Hematopoietic multipotent progenitor cell treated with erythropoietin and hydrocortisone succinate and interleukin-3 and kit ligand, for 17 days (in vitro differentiated cells): Measurements from ENCODE around the gene DARS2.
"Not testable (repeated sequence)": the region's sequence is repeated elsewhere in the genome, so short reads cannot be mapped to it uniquely, and the experiment has no call there.

Source experiments
- DNase-seq: peaks from one replicate; pipeline ENCODE4 v3.0.0-alpha.2; 2015; ENCODE audit warnings: low spot score

Gene DARS2

DNA sequence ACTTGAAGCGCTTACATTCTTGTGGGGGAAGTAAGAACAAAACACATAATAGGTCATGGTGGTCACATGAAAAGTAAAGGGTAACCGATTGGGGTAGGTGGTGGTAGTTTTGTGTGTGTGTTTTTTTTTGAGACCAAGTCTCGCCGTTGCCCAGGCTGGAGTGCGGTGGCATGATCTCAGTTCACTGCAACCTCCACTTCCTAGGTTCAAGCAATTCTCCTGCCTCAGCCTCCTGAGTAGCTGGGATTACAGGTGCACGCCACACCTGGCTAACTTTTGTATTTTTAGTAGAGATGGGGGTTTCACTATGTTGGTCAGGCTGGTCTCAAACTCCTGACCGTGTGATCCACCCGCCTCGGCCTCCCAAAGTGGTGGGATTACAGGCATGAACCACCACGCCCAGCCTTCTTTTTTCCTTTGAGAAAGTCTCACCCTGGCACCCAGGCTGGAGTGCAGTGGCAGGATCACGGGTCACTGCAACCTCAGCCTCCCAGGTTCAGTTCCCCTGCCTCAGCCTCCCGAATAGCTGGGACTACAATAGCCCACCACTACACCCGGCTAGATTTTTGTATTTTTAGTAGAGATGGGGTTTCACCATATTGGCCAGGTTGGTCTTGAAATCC is 37.8 kb downstream of the DARS2 start:
- DNase-seq = not testable (repeated sequence)

GRCh38 chr1:173862769-173863223 is 38.3 kb downstream of the DARS2 start:
- DNase-seq = no peak

- no peak for DNase-seq
Measured at GRCh38 chr1:173863224-173864161, 39.0 kb downstream of the DARS2 start.

DNA sequence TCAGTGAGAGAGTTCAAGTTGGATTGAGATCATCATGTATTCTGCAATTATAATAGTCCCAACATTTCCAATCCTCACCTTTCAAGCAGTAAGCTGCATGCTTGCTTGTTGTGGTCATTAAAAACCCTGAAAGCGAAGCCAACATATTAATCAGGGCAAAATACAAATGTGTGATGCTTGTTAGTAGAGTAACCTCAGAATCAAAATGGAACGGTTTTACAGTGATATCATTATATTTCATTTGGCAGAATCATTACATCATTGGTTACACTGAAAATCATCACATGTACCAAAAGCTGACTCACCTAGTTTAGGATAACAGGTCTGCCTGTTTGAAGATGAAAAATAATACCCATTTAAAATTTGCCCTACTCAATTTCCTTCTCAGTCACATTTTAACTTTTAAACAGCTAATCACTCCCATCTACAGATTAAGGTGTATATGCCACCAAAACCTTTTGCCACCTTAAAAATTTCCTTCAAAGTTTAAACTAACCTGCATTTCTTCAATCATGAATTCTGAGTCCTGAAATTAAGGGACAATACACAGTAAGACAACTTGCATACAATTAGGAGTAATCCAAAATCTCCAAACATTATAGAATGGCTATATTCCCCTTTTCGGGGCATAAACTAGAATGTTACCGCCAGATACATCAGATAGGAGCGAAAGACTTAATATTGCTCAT is 39.9 kb downstream of the DARS2 start:
- DNase-seq = peak; percentile 33

GRCh38 chr1:173865468-173866164 is 41.1 kb downstream of the DARS2 start:
- peak; percentile 49 for DNase-seq

DNA sequence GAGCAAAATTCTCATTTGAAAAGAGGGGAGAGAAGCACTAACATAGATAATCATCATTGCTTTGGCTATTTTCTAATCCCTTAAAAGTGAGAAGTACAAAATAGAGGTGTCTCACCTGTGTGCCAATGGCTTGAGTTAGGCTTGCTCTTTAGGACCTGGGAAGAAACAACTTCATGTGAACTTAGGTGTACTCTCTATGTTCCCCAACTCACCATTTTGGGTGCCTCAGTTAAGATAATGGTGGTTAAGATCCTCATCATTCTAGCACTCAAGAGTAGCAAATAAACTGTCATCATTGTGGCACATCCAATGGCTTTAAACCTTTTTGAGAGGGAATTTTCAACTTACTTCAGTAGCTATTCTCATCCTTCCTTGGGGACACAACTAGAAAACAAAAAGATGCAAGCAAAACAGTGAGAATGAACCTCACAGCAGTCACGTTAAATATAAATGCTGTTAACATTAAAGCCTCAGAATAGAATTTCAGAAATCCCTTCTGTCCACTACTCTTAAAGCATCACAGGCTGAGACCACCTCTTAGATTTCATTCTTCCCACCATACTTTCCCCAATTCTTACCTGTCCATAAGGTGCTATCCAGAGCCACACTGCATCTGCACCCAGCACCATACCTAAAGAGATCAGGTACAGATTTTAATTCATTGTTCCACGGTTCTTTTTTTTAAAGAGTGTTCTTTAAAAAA is 42.1 kb downstream of the DARS2 start:
- DNase-seq = peak; percentile 56

DNA sequence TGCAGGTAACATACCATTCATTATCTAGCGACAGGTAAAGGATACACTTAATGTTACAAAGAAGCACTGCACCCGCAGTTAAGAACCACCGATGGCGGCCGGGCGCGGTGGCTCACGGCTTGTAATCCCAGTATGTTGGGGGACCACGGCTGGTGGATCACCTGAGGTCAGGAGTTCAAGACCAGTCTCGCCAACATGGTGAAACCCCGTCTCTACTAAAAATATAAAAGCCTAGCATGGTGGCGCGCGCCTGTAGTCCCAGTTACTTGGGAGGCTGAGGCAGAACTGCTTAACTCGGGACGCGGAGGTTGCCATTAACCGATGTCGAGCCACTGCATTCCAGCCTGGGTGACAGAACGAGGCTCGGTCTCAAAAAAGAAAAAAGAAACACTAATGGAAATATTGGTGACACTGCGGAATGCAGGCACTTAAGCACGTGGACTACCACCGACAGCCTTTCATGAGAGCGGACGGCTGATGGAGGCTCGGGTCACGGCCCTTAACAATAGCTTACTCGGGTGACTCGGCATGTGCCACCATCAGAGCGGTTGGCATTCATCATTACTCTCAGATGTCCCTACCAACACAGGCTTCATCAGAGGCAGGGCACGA is 42.8 kb downstream of the DARS2 start:
- no peak for DNase-seq

- peak; percentile 98 for DNase-seq
Measured at GRCh38 chr1:173867753-173868265, 43.3 kb downstream of the DARS2 start, which contains the start of gene GAS5. TSS of gene GAS5 (minus strand) at chr1:173867989.

DNA sequence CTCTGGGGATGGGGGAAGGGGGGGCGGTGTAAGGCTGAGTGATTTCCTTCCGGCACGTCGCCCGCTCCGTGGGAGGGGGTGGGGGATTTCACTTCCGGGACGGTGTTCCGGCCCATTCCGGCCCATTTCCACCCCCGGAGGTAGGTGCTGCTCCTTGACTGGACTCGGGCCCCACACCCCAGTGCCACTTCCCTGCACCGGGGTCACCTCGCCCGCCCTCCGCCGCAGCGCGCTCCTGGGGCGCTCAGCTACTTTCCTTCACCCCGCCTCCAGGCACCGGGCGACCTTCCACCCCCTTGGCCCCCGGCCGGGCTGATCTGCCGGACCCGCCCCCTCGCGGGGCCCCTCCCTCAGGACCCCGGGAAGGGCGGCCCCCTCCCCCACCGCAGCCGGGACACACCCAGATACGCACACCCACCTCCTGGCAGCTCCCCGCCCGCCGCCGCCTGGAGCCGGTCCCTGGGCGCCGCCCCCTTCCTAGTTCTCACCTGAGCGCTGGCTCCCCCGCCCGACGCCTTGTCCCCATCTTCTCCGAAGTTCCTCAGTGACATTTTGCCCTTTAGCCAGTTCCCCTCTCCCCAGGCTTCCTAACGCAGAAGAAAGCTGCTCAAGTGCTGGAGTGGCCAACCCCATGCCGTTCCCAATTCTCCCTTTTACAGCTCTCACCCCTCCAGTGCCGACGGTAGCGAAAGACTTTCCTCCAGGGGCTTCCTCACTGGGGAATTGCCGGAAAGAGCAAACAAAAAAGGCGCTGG is 44.0 kb downstream of the DARS2 start, which contains the start of gene ZBTB37:
Gene ZBTB37 (plus strand): TSS at position 115 of the 755 bp plus-strand sequence. CDS start 1,846 bp downstream, outside the sequence.
- DNase-seq = peak; percentile 88

DNA sequence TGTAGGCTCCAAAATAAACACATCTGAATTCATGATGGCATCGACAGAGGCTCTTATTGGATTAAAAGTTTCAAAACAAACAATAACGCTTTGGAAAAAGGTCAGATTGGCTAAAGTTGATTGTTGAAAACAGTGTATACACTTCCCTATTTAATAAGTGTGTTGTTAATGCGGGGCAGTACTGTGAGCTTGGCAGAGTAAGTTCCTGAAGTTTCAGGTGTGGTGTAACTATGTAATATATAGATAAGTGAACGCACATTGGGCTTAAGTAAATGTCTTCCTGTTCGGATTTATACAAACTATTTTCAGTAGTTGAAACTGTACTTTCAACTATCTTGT is 44.5 kb downstream of the DARS2 start:
- no peak for DNase-seq

- peak; percentile 33 for DNase-seq
Measured at GRCh38 chr1:173870252-173871075, 46.0 kb downstream of the DARS2 start.

- DNase-seq = no peak
Measured at GRCh38 chr1:173871091-173871490, 46.6 kb downstream of the DARS2 start.

- DNase-seq = no peak
Measured at GRCh38 chr1:173871500-173871899, 47.0 kb downstream of the DARS2 start.

DNA sequence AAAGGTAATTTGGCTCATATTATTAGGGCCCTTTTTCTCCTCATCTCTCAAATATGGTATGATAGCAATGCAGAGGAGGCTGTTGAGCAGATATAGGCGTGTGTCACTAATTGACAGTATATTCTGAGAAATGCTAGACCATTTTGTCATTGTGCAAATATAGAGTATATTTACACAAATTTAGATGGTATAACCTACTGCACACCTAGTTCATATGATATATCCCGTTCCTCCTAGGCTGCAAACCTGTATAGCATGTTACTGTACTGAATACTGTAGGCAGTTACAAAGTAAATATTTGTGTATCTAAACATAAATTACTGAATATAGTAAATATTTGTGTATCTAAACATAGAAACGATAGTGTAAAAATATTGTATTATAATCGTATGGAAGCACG is 52.3 kb downstream of the DARS2 start:
- DNase-seq = no peak

- no peak for DNase-seq
Measured at GRCh38 chr1:173878251-173878650, 53.8 kb downstream of the DARS2 start.

DNA sequence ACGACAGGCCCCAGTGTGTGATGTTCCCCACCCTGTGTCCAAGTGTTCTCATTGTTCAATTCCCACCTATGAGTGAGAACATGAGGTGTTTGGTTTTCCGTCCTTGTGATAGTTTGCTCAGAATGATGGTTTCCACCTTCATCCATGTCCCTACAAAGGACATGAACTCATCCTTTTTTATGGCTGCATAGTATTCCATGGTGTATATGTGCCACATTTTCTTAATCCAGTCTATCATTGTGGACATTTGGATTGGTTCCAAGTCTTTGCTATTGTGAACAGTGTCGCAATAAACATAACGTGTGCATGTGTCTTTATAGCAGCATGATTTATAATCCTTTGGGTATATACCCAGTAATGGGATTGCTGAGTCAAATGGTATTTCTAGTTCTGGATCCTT is 56.6 kb downstream of the DARS2 start:
- DNase-seq = not testable (repeated sequence)

GRCh38 chr1:173884701-173885100 is 60.2 kb downstream of the DARS2 start:
- no peak for DNase-seq

- no peak for DNase-seq
Measured at GRCh38 chr1:173886746-173887611, 62.5 kb downstream of the DARS2 start.
